Activated T-helper 9 cell treated with anti-CD3 and anti-CD28 coated beads, Interleukin-2, amount 50 U/mL, for 16 hours (primary cell): ENCODE data around the gene SEC22A.

Experiments
- DNase-seq: peaks from one replicate; pipeline ENCODE4 v3.0.0-alpha.2; 2020; ENCODE audit warnings: low read depth

SEC22A gene

GRCh38 chr3:123305192-123305591 is 103.4 kb downstream of the SEC22A start:
- DNase-seq: no peak

GRCh38 chr3:123307064-123307463 is 105.3 kb downstream of the SEC22A start:
- no peak for DNase-seq

GRCh38 chr3:123310186-123310585 is 108.4 kb downstream of the SEC22A start:
- no peak for DNase-seq

GRCh38 chr3:123310741-123311140 is 109.0 kb downstream of the SEC22A start:
- DNase-seq: no peak

- DNase-seq: no peak
Measured at GRCh38 chr3:123311201-123311600, 109.5 kb downstream of the SEC22A start.

- DNase-seq: no peak
Measured at GRCh38 chr3:123312331-123313265, 110.9 kb downstream of the SEC22A start.

- no peak for DNase-seq
Measured at GRCh38 chr3:123313889-123314288, 112.1 kb downstream of the SEC22A start.

GRCh38 chr3:123314359-123315270 is 112.9 kb downstream of the SEC22A start:
- no peak for DNase-seq

- DNase-seq: no peak
Measured at GRCh38 chr3:123315271-123315595, 113.5 kb downstream of the SEC22A start.

- no peak for DNase-seq
Measured at GRCh38 chr3:123317716-123318115, 116.0 kb downstream of the SEC22A start.

- no peak for DNase-seq
Measured at GRCh38 chr3:123318374-123318773, 116.6 kb downstream of the SEC22A start.

- no peak for DNase-seq
Measured at GRCh38 chr3:123319760-123320159, 118.0 kb downstream of the SEC22A start.

- DNase-seq: no peak
Measured at GRCh38 chr3:123320221-123320620, 118.5 kb downstream of the SEC22A start.

- DNase-seq: no peak
Measured at GRCh38 chr3:123321806-123322205, 120.1 kb downstream of the SEC22A start.

GRCh38 chr3:123322866-123323265 is 121.1 kb downstream of the SEC22A start:
- DNase-seq: no peak
